K562 (cell line): ENCODE results near the gene NCOA4. TPM values are rescaled to one million over a fixed set of nuclear protein-coding genes. Genes with fewer than 3 reads are reported as not detected.

ENCODE experiments used
- ADNP ChIP-seq: fragments of 200-800 bp; sonication (Bioruptor generic); IDR thresholded peaks from 2 replicates; pipeline ENCODE4 v1.6.1; 2016; ENCODE audit warnings: missing genetic modification characterization, missing compliant biosample characterization
- BRCA1 ChIP-seq, 2 experiments: fragments of 450-650 bp in 1 of 2; sonication (generic) in 1 of 2; formaldehyde crosslinking in 1 of 2; IDR thresholded peaks; 2 replicates each; pipeline versions ENCODE4 v1.5.0 to v1.6.1; 2017 to 2020; ENCODE audit warnings: mild to moderate bottlenecking in 1 of 2, missing genetic modification reagents in 1 of 2
- CBX3 ChIP-seq, 2 experiments: IDR thresholded peaks; 1 replicate in 1 of 2; 2 replicates in 1 of 2; pipeline ENCODE4 v1.6.1; 2012; ENCODE audit warnings: inconsistent platforms in 2 of 2, low read length in 2 of 2, borderline replicate concordance in 1 of 2, control low read depth in 1 of 2
- CTBP1 ChIP-seq: fragments of 450-650 bp; IDR thresholded peaks from 2 replicates; pipeline ENCODE4 v1.6.1; 2016; ENCODE audit warnings: borderline replicate concordance
- DACH1 ChIP-seq: fragments of 450-650 bp; IDR thresholded peaks from 2 replicates; pipeline ENCODE4 v1.6.1; 2018; ENCODE audit not compliant: partially characterized antibody
- DPF2 ChIP-seq: fragments of 450-650 bp; IDR thresholded peaks from 2 replicates; pipeline ENCODE4 v1.6.1; 2016
- E2F3 ChIP-seq: fragments of 250-450 bp; sonication (Bioruptor Pico); IDR thresholded peaks from 2 replicates; pipeline ENCODE4 v1.4.0; 2020; ENCODE audit warnings: mild to moderate bottlenecking
- ELF1 ChIP-seq: fragments of 200-800 bp; sonication (Bioruptor generic); IDR thresholded peaks from 2 replicates; pipeline ENCODE4 v1.6.1; 2016; ENCODE audit warnings: missing genetic modification characterization, missing compliant biosample characterization
- GATAD2B ChIP-seq: fragments of 450-650 bp; IDR thresholded peaks from 2 replicates; pipeline ENCODE4 v1.6.1; 2017; ENCODE audit warnings: mild to moderate bottlenecking, borderline replicate concordance
- HDAC8 ChIP-seq: fragments of 450-650 bp; IDR thresholded peaks from 2 replicates; pipeline ENCODE4 v1.6.1; 2016; ENCODE audit warnings: mild to moderate bottlenecking, missing genetic modification characterization, moderate library complexity, missing compliant biosample characterization
- JUN ChIP-seq, 2 experiments: sonication (generic) in 1 of 2; formaldehyde crosslinking in 1 of 2; IDR thresholded peaks; 2 replicates each; pipeline versions ENCODE4 v1.6.1 to v1.8.0; 2012 to 2022; ENCODE audit warnings: borderline replicate concordance in 2 of 2, mild to moderate bottlenecking in 2 of 2, improper control_type of control experiment in 1 of 2, low read depth in 1 of 2, low read length in 1 of 2, missing genetic modification reagents in 1 of 2
- KDM5B ChIP-seq: fragments of 200-600 bp; sonication (generic); IDR thresholded peaks from 2 replicates; pipeline ENCODE4 v1.6.1; 2012; ENCODE audit warnings: low read depth, mild to moderate bottlenecking, moderate library complexity, low read length, control low read depth, inconsistent platforms; ENCODE audit not compliant: insufficient replicate concordance
- KLF16 ChIP-seq: IDR thresholded peaks from 2 replicates; pipeline ENCODE4 v1.6.1; 2016; ENCODE audit warnings: antibody characterized with exemption
- MAFG ChIP-seq: fragments of 450-650 bp; conservative IDR thresholded peaks from 2 replicates; pipeline ENCODE4 v1.6.1; 2016; ENCODE audit warnings: missing genetic modification characterization, missing compliant biosample characterization
- MCM7 ChIP-seq, 2 experiments: fragments of 450-650 bp; IDR thresholded peaks; 2 replicates each; pipeline ENCODE4 v1.6.1; 2016 to 2018
- MECOM ChIP-seq: fragments of 250-450 bp; sonication (Bioruptor Pico); IDR thresholded peaks from 2 replicates; pipeline ENCODE4 v1.8.0; 2022; ENCODE audit warnings: inconsistent platforms
- MTA3 ChIP-seq: fragments of 450-650 bp; formaldehyde crosslinking; IDR thresholded peaks from 2 replicates; pipeline ENCODE4 v1.6.1; 2017; ENCODE audit warnings: mild to moderate bottlenecking, borderline replicate concordance
- MTF1 ChIP-seq: fragments of 250-450 bp; sonication (Bioruptor Pico); IDR thresholded peaks from 2 replicates; pipeline ENCODE4 v1.9.0; 2021; ENCODE audit warnings: moderate library complexity, mild to moderate bottlenecking, inconsistent platforms, borderline replicate concordance
- SIN3A ChIP-seq, 2 experiments: fragments of 150-350 bp in 1 of 2; IDR thresholded peaks; 2 replicates each; pipeline ENCODE4 v1.6.1; 2011 to 2016; ENCODE audit warnings: borderline replicate concordance in 2 of 2, low read depth in 2 of 2, low read length in 2 of 2, mild to moderate bottlenecking in 2 of 2, moderate library complexity in 2 of 2; ENCODE audit not compliant: control insufficient read depth in 1 of 2
- SP2 ChIP-seq: IDR thresholded peaks from 2 replicates; pipeline ENCODE4 v1.6.1; 2011; ENCODE audit warnings: mild to moderate bottlenecking, low read depth, low read length, moderate library complexity; ENCODE audit not compliant: poor library complexity, severe bottlenecking; ENCODE audit errors: extremely low read depth
- TAF9B ChIP-seq: fragments of 450-650 bp; IDR thresholded peaks from 2 replicates; pipeline ENCODE4 v1.6.1; 2018; ENCODE audit warnings: mild to moderate bottlenecking; ENCODE audit not compliant: partially characterized antibody
- XRCC4 ChIP-seq: IDR thresholded peaks from one replicate; pipeline ENCODE4 v1.6.1; 2011; ENCODE audit not compliant: insufficient read depth, insufficient read length; ENCODE audit errors: extremely low read depth
- ZKSCAN1 ChIP-seq: fragments of 150-350 bp; IDR thresholded peaks from 2 replicates; pipeline ENCODE4 v1.6.1; 2016; ENCODE audit warnings: low read depth, low read length
- ZNF324 ChIP-seq: fragments of 250-450 bp; sonication (Bioruptor Pico); IDR thresholded peaks from 2 replicates; pipeline ENCODE4 v1.4.0; 2020; ENCODE audit warnings: mild to moderate bottlenecking
- ZNF584 ChIP-seq: fragments of 200-800 bp; sonication (Bioruptor generic); IDR thresholded peaks from 2 replicates; pipeline ENCODE4 v1.6.1; 2016; ENCODE audit warnings: low read depth, mild to moderate bottlenecking, missing genetic modification characterization, missing compliant biosample characterization
- polyA plus RNA-seq, 8 experiments: library from polyadenylated mRNA; depleted of rRNA in 4 of 8; stranded (reverse) in 5 of 8; unstranded in 3 of 8; fragments of >200 nt; fragmentation: Nextera tagmentation in 2 of 8; fragmentation: Illumina TruSeq in 1 of 8; extraction: Ambion mirVana in 2 of 8; extraction: Trizol in 1 of 8; gene quantifications; 2 replicates each; pipeline versions ENCODE4 v1.2.1 to v1.2.3, GENCODE V29; 2011 to 2014; ENCODE audit warnings: inconsistent platforms in 1 of 8, missing spikeins in 1 of 8
- total RNA-seq, 7 experiments: library from RNA; depleted of rRNA in 6 of 7; stranded (reverse); fragments of >200 nt in 6 of 7; fragmentation: Illumina TruSeq in 2 of 7; extraction: Trizol in 2 of 7; gene quantifications; 2 replicates each; pipeline versions ENCODE4 v1.2.1 to v1.2.3, GENCODE V29; 2011 to 2021; ENCODE audit warnings: low replicate concordance in 1 of 7
- TF ChIP-seq, protein P1 (sequence below), 2 experiments: fragments of 450-650 bp in 1 of 2; sonication (generic) in 1 of 2; formaldehyde crosslinking in 1 of 2; IDR thresholded peaks in 1 of 2; conservative IDR thresholded peaks in 1 of 2; 2 replicates each; pipeline versions ENCODE4 v1.6.1 to v1.8.1; 2016 to 2023; ENCODE audit warnings: mild to moderate bottlenecking in 2 of 2, moderate library complexity in 2 of 2, inconsistent platforms in 1 of 2, missing genetic modification reagents in 1 of 2
- TF ChIP-seq, protein P2 (sequence below): sonication (generic); formaldehyde crosslinking; IDR thresholded peaks from 2 replicates; pipeline ENCODE4 v1.8.0; 2022; ENCODE audit warnings: mild to moderate bottlenecking, missing genetic modification reagents
- TF ChIP-seq, protein P3 (sequence below): sonication (generic); formaldehyde crosslinking; IDR thresholded peaks from 2 replicates; pipeline ENCODE4 v1.8.0; 2022; ENCODE audit warnings: missing genetic modification reagents, mild to moderate bottlenecking, moderate library complexity, borderline replicate concordance

The NCOA4 gene
- total and polyA plus RNA-seq, 9 of the 15 experiments (the other 6 are each of a cell fraction or from before 2014, with no cell fraction given): 89.8 to 283 (median 181) TPM

DNA sequence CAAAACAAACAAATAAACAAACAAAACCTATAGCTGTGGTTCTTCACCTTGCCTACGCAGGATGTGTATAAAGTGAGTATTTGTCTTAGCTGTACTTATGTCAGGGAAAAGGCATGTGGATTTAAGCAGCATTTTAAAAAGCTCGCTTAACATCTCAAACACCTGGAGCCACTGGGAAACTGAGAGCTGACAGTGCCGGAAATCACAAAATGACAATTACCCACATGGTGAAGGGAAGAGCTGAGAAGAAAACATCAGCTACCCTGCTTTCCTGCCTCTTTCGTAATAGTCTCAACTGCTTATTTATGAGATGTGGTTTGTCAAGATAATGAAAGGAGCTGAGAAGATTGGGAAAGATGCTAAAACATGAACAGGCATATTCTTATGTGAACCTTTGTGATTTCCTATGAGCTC lies 46.7 kb upstream of the NCOA4 start (continued):
- TF ChIP-seq MTF1 (no peak), MCM7 (IDR thresholded peaks at IDR 0.05) (no peak), ELF1 (tag) (no peak), ADNP (tag) (no peak), BRCA1 (IDR thresholded peaks at IDR 0.05) (no peak), BRCA1 (CRISPR knock-in tag; IDR thresholded peaks at IDR 0.05) (no peak), SIN3A (IDR thresholded peaks at IDR 0.05; ENCODE audit: borderline replicate concordance in 2 of 2, control insufficient read depth in 1 of 2, low read depth in 2 of 2, low read length in 2 of 2) (no peak), CBX3 (IDR thresholded peaks at IDR 0.05; ENCODE audit: borderline replicate concordance in 1 of 2, low read length in 2 of 2) (no peak), SP2 (no peak), MTA3 (no peak), MECOM (CRISPR knock-in tag) (no peak), DPF2 (0 out of 2 replicates have a peak, but pooled peaks have one; percentile 36), CTBP1 (peak; percentile 74), KDM5B (no peak), E2F3 (CRISPR knock-in tag) (no peak), DACH1 (no peak), ZKSCAN1 (no peak), KLF16 (no peak), HDAC8 (tag) (no peak), GATAD2B (no peak), XRCC4 (no peak), JUN (IDR thresholded peaks at IDR 0.05; ENCODE audit: borderline replicate concordance, low read depth, low read length) (no peak), JUN (CRISPR knock-in tag; IDR thresholded peaks at IDR 0.05; ENCODE audit: borderline replicate concordance) (no peak), TAF9B (no peak), ZNF584 (CRISPR knock-in tag) (no peak), MAFG (tag) (peak; percentile 58; the same call in 1 of the 2 replicates), ZNF324 (CRISPR knock-in tag) (no peak)
- TF ChIP-seq, protein P1, sequence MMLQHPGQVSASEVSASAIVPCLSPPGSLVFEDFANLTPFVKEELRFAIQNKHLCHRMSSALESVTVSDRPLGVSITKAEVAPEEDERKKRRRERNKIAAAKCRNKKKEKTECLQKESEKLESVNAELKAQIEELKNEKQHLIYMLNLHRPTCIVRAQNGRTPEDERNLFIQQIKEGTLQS (IDR thresholded peaks at IDR 0.05): peak; percentile 19; the same call in 1 of the 2 replicates
- TF ChIP-seq, protein P1 (CRISPR knock-in tag; conservative IDR thresholded peaks at IDR 0.05): no peak
- TF ChIP-seq, protein P2, sequence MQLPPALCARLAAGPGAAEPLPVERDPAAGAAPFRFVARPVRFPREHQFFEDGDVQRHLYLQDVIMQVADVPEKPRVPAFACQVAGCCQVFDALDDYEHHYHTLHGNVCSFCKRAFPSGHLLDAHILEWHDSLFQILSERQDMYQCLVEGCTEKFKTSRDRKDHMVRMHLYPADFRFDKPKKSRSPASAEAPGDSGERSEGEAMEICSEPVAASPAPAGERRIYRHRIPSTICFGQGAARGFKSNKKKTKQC (CRISPR knock-in tag): no peak
- TF ChIP-seq, protein P3, sequence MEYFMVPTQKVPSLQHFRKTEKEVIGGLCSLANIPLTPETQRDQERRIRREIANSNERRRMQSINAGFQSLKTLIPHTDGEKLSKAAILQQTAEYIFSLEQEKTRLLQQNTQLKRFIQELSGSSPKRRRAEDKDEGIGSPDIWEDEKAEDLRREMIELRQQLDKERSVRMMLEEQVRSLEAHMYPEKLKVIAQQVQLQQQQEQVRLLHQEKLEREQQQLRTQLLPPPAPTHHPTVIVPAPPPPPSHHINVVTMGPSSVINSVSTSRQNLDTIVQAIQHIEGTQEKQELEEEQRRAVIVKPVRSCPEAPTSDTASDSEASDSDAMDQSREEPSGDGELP (CRISPR knock-in tag): no peak
